ENCODE data around the gene RC3H2. TPM values are rescaled to one million over a fixed set of nuclear protein-coding genes. Genes with fewer than 3 reads are reported as not detected.
"Not testable (repeated sequence)": the region's sequence is repeated elsewhere in the genome, so short reads cannot be mapped to it uniquely, and the experiment has no call there.

The RC3H2 gene
- total RNA-seq, 2 experiments from 2014 or later: 20.2 to 21.3 TPM

DNA sequence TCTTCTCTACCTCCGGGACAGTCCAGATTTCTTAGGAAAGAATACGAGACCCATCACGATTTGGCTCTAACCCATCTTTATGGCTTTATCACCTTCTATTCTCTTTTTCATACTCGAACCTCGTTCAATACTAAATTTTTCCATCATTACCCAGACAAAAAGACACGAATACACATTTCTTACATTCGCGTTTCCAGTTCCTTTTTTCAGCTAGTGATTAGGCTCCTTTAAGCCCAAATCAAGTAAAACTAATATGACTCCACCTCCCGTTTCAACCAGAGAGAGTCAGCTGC, 7.5 kb upstream of the RC3H2 start:
- Mint-ChIP-seq H3K4me3 (peak overlapping the region; percentile 96), H3K36me3 (ENCODE audit: low read depth) (peaks cover 16% of the 10 kb centered on the region), H3K27ac (peak overlapping the region; percentile 92), H3K9me3 (no peaks in the 10 kb centered on the region), H3K27me3 (ENCODE audit: low read depth) (no peaks in the 10 kb centered on the region), H3K4me1 (ENCODE audit: low read depth) (peaks cover 26% of the 10 kb centered on the region)
- no peak for DNase-seq
- intact Hi-C loops (cut with micrococcal nuclease): loop anchor here (2.0 kb wide), 1 partner anchor 84 kb away; the partner anchor contains the start of gene PDCL
- CTCF ChIA-PET: interaction anchor here (0.5 to 1.7 kb wide), 5 partner anchors 19 to 217 kb away, joined by 3 to 9 read pairs (median 4); partner anchors contain the start of gene ZBTB26

DNA sequence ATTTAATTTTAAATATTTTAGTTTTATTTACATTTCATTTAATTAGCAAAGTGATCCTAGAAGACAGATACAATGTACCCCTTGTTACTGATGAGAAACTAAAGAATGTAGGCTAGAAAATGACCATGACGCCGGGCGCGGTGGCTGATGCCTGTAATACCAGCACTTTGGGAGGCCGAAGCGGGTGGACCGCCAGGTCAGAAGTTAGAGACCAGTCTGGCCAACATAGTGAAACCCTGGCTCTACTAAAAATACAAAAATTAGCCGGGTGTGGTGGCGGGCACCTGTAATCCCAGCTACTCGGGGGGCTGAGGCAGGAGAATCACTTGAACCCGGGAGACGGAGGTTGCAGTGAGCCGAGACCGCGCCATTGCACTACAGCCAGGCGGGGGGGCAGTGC, 963 bp upstream of the RC3H2 start:
- H3K4me3 Mint-ChIP-seq; DNase-seq; H3K9me3 Mint-ChIP-seq; CTCF ChIA-PET; intact Hi-C loops (cut with micrococcal nuclease); H3K27me3 Mint-ChIP-seq (ENCODE audit: low read depth); H3K27ac Mint-ChIP-seq; H3K36me3 Mint-ChIP-seq (ENCODE audit: low read depth): not testable (repeated sequence)
- peaks cover 17% of the 10 kb centered on the region for H3K4me1 Mint-ChIP-seq (ENCODE audit: low read depth)

DNA sequence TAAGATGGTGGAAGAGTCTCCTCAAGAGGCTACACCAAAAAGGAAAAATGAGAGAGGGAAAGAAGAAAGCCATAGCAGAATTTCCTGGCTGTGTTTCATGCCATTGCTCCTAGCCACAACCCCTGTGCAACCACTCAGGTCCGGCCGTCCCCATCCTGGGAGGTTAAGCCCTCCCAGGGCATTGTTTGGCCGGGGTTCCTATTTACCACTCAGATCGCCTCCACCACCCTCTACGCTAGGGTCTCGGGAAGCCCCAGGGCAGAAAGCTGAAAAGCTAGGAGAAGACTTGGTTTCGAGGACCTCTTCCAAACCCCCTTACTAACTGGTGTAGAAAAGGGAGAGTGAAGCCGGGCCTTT, 715 bp downstream of the RC3H2 start:
- H3K27me3 Mint-ChIP-seq (ENCODE audit: low read depth): no peaks in the 10 kb centered on the region
- peak; percentile 40 for DNase-seq
- CTCF ChIA-PET: interaction anchor here (0.7 to 1.4 kb wide), 3 partner anchors 69 to 1713 kb away, joined by 3 read pairs; no protein-coding TSS in a partner anchor
- intact Hi-C loops (cut with micrococcal nuclease): loop anchor here (2.0 to 5.0 kb wide), 5 partner anchors 58 to 438 kb away; no protein-coding TSS in a partner anchor
- no peaks in the 10 kb centered on the region for H3K9me3 Mint-ChIP-seq
- peaks cover 19% of the 10 kb centered on the region for H3K4me1 Mint-ChIP-seq (ENCODE audit: low read depth)
- H3K36me3 Mint-ChIP-seq (ENCODE audit: low read depth): no peaks in the 10 kb centered on the region
- peak overlapping the region; percentile 89 for H3K4me3 Mint-ChIP-seq
- H3K27ac Mint-ChIP-seq: peak overlapping the region; percentile 85

DNA sequence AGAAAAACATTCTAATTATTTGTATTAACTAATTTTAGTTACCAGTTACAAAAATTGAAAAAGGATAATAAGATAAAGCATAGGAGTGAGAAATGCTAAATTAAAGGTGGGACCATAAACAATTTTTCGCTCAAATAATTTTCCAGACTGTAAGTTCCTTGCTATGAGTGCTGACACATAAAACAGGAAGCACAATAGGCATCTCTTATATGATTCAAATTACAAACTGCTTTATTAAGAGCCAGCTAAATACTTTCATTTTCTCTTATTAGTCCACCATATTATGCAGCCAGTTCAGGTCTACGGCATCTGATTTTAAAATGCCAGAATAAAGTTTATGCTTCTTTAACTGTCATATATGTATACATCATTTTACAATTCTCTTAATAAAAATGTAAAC, 4.4 kb downstream of the RC3H2 start:
- no peaks in the 10 kb centered on the region for H3K9me3 Mint-ChIP-seq
- H3K27ac Mint-ChIP-seq: peak overlapping the region; percentile 24
- intact Hi-C loops (cut with micrococcal nuclease): loop anchor here (5.0 kb wide), 1 partner anchor 442 kb away; no protein-coding TSS in a partner anchor
- peaks cover 31% of the 10 kb centered on the region for H3K4me1 Mint-ChIP-seq (ENCODE audit: low read depth)
- H3K4me3 Mint-ChIP-seq: peak overlapping the region; percentile 24
- no peaks in the 10 kb centered on the region for H3K27me3 Mint-ChIP-seq (ENCODE audit: low read depth)
- DNase-seq: no peak
- peaks cover 5% of the 10 kb centered on the region for H3K36me3 Mint-ChIP-seq (ENCODE audit: low read depth)
- CTCF ChIA-PET: interaction anchor here (0.6 kb wide), 1 partner anchor 11 kb away, joined by 3 read pairs; no protein-coding TSS in a partner anchor

DNA sequence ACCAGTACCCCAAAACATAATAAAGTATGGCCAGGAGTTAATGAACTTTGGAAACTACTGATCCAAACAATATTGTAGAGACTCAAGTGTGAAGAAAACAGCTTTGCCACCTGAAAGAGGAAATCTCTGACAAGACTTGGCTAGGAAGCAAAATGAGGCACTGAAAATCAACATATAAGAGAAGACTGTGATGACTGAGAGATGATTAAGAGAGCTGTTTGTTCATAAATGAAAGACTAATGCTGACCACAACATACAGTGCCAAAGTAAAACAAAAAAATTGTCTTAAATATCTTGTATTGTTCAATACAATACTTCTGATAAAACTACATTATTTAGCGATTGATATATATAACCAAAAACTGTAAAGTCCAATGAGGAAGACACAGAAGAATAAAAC, 7.2 kb downstream of the RC3H2 start:
- Mint-ChIP-seq H3K4me3 (no peak overlapping the region), H3K36me3 (ENCODE audit: low read depth) (peaks cover 9% of the 10 kb centered on the region), H3K27ac (no peak overlapping the region), H3K9me3 (no peaks in the 10 kb centered on the region), H3K4me1 (ENCODE audit: low read depth) (peaks cover 26% of the 10 kb centered on the region), H3K27me3 (ENCODE audit: low read depth) (no peaks in the 10 kb centered on the region)
- CTCF ChIA-PET: interaction anchor here (1.2 kb wide), 1 partner anchor 23 kb away, joined by 3 read pairs; no protein-coding TSS in a partner anchor
- intact Hi-C loops (cut with micrococcal nuclease): no loop called here
- DNase-seq: no peak

DNA sequence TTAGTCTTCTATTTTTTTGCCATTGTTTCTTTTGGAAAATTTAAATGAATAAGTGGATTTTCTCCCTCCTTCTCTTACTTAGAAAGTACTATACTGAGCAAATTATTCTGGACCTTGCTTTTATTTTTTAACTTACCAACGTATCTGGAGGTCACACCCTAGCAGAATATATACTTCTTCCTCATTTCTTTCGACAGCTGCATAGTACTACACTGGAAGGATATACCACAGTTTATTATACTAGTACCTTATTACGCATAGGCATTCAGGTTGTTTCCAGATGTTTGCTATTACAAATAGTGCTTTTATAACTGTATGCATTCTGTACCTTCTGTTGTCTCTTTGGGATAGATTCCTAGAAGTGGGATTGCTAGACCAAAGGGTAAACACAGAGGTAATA, 16.7 kb downstream of the RC3H2 start:
- Mint-ChIP-seq H3K36me3 (ENCODE audit: low read depth) (peaks cover 23% of the 10 kb centered on the region), H3K27me3 (ENCODE audit: low read depth) (no peaks in the 10 kb centered on the region), H3K4me3 (no peak overlapping the region), H3K27ac (no peak overlapping the region), H3K4me1 (ENCODE audit: low read depth) (no peaks in the 10 kb centered on the region), H3K9me3 (no peaks in the 10 kb centered on the region)
- intact Hi-C loops (cut with micrococcal nuclease): no loop called here
- CTCF ChIA-PET: no interaction called here
- no peak for DNase-seq

DNA sequence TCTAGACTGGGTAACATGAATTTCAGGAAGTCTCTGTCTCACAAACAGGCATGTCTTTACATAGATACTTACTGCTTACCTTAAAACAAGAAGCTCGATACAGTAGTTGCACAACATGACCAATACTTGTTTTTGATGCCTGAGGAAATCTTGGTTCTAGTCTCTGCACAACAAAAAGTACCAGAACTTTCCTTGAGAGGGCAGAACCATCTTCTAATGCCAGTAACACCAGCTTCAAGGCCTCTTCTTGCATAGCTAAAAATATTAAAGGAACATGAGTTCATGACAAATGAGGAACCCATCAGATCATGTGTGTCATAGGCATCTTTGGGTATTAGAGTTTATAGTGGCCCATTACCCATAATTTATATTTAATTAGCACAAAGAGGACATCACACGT, 22.0 kb downstream of the RC3H2 start:
- no peak overlapping the region for H3K27ac Mint-ChIP-seq
- CTCF ChIA-PET: interaction anchor here (0.9 kb wide), 1 partner anchor 114 kb away, joined by 3 read pairs; no protein-coding TSS in a partner anchor

DNA sequence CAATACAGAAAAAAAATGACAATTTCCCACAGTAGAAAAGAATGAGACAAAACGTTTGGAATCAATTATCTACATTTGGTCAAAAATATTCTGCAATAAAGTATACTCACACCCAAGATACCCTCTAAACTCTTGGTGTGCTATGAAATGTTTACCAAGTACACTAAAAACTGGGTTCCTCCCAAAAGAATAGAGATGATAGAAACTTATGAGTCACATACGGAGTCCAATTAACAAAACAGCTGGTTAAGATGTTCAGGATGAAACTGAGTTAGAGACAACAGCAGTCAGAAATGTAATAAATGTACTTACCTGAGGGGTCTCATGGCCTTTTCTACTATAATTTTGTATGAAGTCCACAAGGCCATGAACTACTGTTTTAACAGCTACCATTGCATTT, 25.7 kb downstream of the RC3H2 start:
- Mint-ChIP-seq H3K4me3 (no peak overlapping the region), H3K27me3 (ENCODE audit: low read depth) (no peaks in the 10 kb centered on the region), H3K4me1 (ENCODE audit: low read depth) (peaks cover 9% of the 10 kb centered on the region), H3K9me3 (no peaks in the 10 kb centered on the region), H3K27ac (no peak overlapping the region), H3K36me3 (ENCODE audit: low read depth) (peaks cover 38% of the 10 kb centered on the region)
- CTCF ChIA-PET: no interaction called here
- intact Hi-C loops (cut with micrococcal nuclease): no loop called here
- DNase-seq: no peak

More for the DNA sequence above, 22.0 kb downstream of the RC3H2 start:
- no peak for DNase-seq
- no peaks in the 10 kb centered on the region for H3K27me3 Mint-ChIP-seq (ENCODE audit: low read depth)
- intact Hi-C loops (cut with micrococcal nuclease): no loop called here
- H3K4me3 Mint-ChIP-seq: no peak overlapping the region
- H3K36me3 Mint-ChIP-seq (ENCODE audit: low read depth): peaks cover 25% of the 10 kb centered on the region
- no peaks in the 10 kb centered on the region for H3K9me3 Mint-ChIP-seq
- H3K4me1 Mint-ChIP-seq (ENCODE audit: low read depth): peaks cover 5% of the 10 kb centered on the region

DNA sequence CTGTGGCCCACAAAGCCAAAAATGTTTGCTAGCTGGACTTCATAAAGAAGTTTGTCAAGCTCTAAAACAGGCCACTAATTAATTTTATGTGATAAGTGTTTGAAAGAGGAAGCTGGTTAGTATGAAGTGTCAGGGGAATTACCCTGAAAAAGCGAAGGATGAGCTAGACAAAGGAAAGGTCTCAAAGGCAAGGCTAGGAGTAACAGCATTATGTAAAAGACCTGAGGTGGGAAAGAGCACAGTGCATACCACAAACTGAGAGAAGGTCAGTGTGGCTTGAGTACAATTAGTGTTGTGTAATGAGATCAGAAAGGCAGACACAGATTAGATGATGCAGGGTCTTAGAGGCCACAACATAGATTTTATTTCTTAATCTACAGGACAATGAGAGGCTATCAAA, 29.6 kb downstream of the RC3H2 start:
- peaks cover 32% of the 10 kb centered on the region for H3K36me3 Mint-ChIP-seq (ENCODE audit: low read depth)
- no peak overlapping the region for H3K27ac Mint-ChIP-seq
- no peak for DNase-seq
- CTCF ChIA-PET: interaction anchor here (1.2 kb wide), 1 partner anchor 22 kb away, joined by 3 read pairs; no protein-coding TSS in a partner anchor
- intact Hi-C loops (cut with micrococcal nuclease): no loop called here
- H3K4me3 Mint-ChIP-seq: no peak overlapping the region
- no peaks in the 10 kb centered on the region for H3K9me3 Mint-ChIP-seq
- H3K4me1 Mint-ChIP-seq (ENCODE audit: low read depth): peaks cover 4% of the 10 kb centered on the region
- H3K27me3 Mint-ChIP-seq (ENCODE audit: low read depth): no peaks in the 10 kb centered on the region

DNA sequence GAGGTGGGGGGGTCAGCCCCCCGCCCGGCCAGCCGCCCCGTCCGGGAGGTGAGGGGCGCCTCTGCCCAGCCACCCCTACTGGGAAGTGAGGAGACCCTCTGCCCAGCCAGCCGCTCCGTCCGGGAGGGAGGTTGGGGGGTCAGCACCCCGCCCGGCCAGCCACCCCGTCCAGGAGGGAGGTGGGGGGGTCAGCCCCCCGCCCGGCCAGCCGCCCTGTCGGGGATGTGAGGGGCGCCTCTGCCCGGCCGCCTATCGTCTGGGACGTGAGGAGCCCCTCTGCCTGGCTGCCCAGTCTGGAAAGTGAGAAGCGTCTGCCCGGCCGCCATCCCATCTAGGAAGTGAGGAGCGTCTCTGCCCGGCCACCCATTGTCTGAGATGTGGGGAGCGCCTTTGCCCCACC, 37.9 kb downstream of the RC3H2 start:
- H3K9me3 Mint-ChIP-seq; DNase-seq; CTCF ChIA-PET; H3K4me1 Mint-ChIP-seq (ENCODE audit: low read depth); intact Hi-C loops (cut with micrococcal nuclease); H3K27ac Mint-ChIP-seq; H3K27me3 Mint-ChIP-seq (ENCODE audit: low read depth); H3K4me3 Mint-ChIP-seq: not testable (repeated sequence)
- H3K36me3 Mint-ChIP-seq (ENCODE audit: low read depth): peaks cover 20% of the 10 kb centered on the region

DNA sequence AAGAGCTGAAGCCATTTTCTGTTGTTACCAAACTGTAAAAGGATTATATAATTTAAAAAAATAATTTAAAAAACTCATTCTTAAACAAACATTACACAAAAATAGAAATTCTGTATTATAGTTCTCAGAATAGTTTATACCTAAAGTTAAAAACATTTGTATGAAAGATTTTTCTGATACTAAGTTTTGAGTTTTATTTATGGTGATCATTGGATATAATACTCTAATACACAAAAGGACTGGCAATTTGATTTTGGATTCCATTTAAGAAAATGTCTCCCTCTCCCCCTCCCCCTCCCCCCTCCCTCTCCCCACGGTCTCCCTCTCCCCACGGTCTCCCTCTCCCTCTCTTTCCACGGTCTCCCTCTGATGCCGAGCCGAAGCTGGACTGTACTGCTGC, 39.1 kb downstream of the RC3H2 start:
- H3K4me1 Mint-ChIP-seq (ENCODE audit: low read depth): no peaks in the 10 kb centered on the region
- intact Hi-C loops (cut with micrococcal nuclease): no loop called here
- H3K9me3 Mint-ChIP-seq: no peaks in the 10 kb centered on the region
- H3K4me3 Mint-ChIP-seq: no peak overlapping the region
- H3K27ac Mint-ChIP-seq: no peak overlapping the region
- no peaks in the 10 kb centered on the region for H3K27me3 Mint-ChIP-seq (ENCODE audit: low read depth)
- no peak for DNase-seq
- peaks cover 14% of the 10 kb centered on the region for H3K36me3 Mint-ChIP-seq (ENCODE audit: low read depth)
- CTCF ChIA-PET: no interaction called here

DNA sequence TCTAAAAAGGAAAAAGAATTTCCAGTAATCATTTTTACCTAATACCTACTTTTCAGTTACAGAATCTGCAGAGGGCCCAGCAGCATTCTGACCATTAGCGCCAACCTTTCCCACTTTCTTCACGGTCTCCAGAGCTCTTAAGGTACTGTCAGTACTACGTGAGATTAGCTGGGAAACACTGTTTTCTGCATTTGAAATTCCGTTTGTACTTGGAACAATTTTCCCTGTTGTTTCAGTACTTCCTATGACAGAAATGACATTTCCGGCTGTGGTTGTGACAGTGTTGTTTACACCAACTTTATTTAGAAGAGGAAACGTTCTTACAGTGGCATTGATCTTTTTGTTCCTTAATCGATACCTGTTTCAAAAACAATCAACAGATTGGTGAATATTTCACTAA, 39.9 kb downstream of the RC3H2 start:
- DNase-seq: no peak
- Mint-ChIP-seq H3K36me3 (ENCODE audit: low read depth) (peaks cover 14% of the 10 kb centered on the region), H3K4me3 (no peak overlapping the region), H3K9me3 (no peaks in the 10 kb centered on the region), H3K4me1 (ENCODE audit: low read depth) (no peaks in the 10 kb centered on the region), H3K27ac (no peak overlapping the region), H3K27me3 (ENCODE audit: low read depth) (no peaks in the 10 kb centered on the region)
- intact Hi-C loops (cut with micrococcal nuclease): no loop called here
- CTCF ChIA-PET: no interaction called here

DNA sequence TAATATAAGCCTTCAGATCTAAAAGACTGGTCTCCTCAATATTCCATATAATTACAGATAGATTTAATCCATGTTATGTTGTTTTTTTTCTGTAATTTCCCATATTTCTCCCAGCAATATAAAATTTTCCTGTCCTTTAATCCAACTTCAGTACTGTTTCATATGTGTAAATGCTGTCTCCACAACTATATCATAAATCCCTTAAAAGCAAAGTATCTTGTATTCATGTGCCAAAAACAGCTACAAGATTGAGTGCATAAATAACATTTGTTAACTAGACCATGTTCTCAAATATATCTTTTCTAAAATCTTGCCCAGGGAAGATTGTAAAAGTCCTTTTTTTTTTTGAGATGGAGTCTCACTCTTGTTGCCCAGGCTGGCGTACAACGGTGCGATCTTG, 41.8 kb downstream of the RC3H2 start:
- CTCF ChIA-PET: no interaction called here
- Mint-ChIP-seq H3K27ac (no peak overlapping the region), H3K27me3 (ENCODE audit: low read depth) (no peaks in the 10 kb centered on the region), H3K9me3 (no peaks in the 10 kb centered on the region), H3K4me3 (no peak overlapping the region), H3K36me3 (ENCODE audit: low read depth) (peaks cover 19% of the 10 kb centered on the region), H3K4me1 (ENCODE audit: low read depth) (peaks cover 2% of the 10 kb centered on the region)
- no peak for DNase-seq
- intact Hi-C loops (cut with micrococcal nuclease): no loop called here

Data from activated naive CD4-positive, alpha-beta T cell treated with anti-CD3 and anti-CD28 coated beads for 36 hours (primary cell).